SU-DHL-6 (cell line): ENCODE data around the gene ATG10.

ENCODE experiments used
- H2AFZ ChIP-seq: fragments of 200-600 bp; sonication (generic); 2 replicates; pipeline ENCODE4 v1.6.1; 2014; ENCODE audit warnings: low read depth, mild to moderate bottlenecking, moderate library complexity, mixed read lengths, antibody characterized with exemption, low read length; ENCODE audit not compliant: severe bottlenecking
- H3F3A ChIP-seq: fragments of 200-600 bp; shearing (Covaris generic); 2 replicates; pipeline ENCODE4 v1.6.0; 2016; ENCODE audit warnings: antibody characterized with exemption, mild to moderate bottlenecking; ENCODE audit not compliant: insufficient read depth
- H3K27ac ChIP-seq: fragments of 200-600 bp; sonication (generic); 2 replicates; pipeline ENCODE4 v1.5.1; 2016; ENCODE audit warnings: low read depth, mild to moderate bottlenecking, low read length, moderate library complexity, mixed read lengths
- H3K27me3 ChIP-seq: fragments of 200-600 bp; sonication (generic), shearing (Covaris generic); 2 replicates; pipeline ENCODE4 v1.6.0; 2014; ENCODE audit warnings: mild to moderate bottlenecking, low read length
- H3K36me3 ChIP-seq: fragments of 200-600 bp; sonication (generic); 2 replicates; pipeline ENCODE4 v1.6.1; 2014; ENCODE audit warnings: mild to moderate bottlenecking, low read length, mixed read lengths
- H3K4me2 ChIP-seq: fragments of 300-600, 200-600 bp; shearing (Covaris generic), sonication (generic); 2 replicates; pipeline ENCODE4 v1.6.0; 2014; ENCODE audit warnings: low read length, low read depth, mild to moderate bottlenecking; ENCODE audit not compliant: poor library complexity, severe bottlenecking
- H3K4me3 ChIP-seq: fragments of 200-600 bp; sonication (generic); 2 replicates; pipeline ENCODE4 v1.5.1; 2014; ENCODE audit warnings: antibody characterized with exemption, low read length, mild to moderate bottlenecking, mixed read lengths; ENCODE audit not compliant: insufficient read depth, poor library complexity, severe bottlenecking
- H3K79me2 ChIP-seq: fragments of 200-600 bp; sonication (generic); 2 replicates; pipeline ENCODE4 v1.6.1; 2014; ENCODE audit warnings: mild to moderate bottlenecking, low read length, moderate library complexity; ENCODE audit not compliant: insufficient read depth
- H3K9ac ChIP-seq: fragments of 200-600 bp; sonication (generic); 2 replicates; pipeline ENCODE4 v1.7.0; 2014; ENCODE audit warnings: mild to moderate bottlenecking, low read length
- H3K9me2 ChIP-seq: fragments of 200-600 bp; sonication (generic); replicated peaks from 2 replicates; pipeline ENCODE4 v1.6.1; 2014; ENCODE audit warnings: low read length; ENCODE audit not compliant: insufficient read depth
- H3K9me3 ChIP-seq: fragments of 200-600 bp; sonication (generic); 2 replicates; pipeline ENCODE4 v1.6.1; 2014; ENCODE audit warnings: low read length, mixed read lengths; ENCODE audit not compliant: insufficient read depth
- H4K20me1 ChIP-seq: fragments of 200-600 bp; sonication (generic); 2 replicates; pipeline ENCODE4 v1.6.1; 2014; ENCODE audit warnings: low read depth, mild to moderate bottlenecking, antibody characterized with exemption, low read length, moderate library complexity, mixed read lengths
- CTCF ChIP-seq: fragments of 200-600 bp; sonication (generic); IDR thresholded peaks from one replicate; pipeline ENCODE4 v1.5.1; 2017; ENCODE audit warnings: antibody characterized with exemption, mild to moderate bottlenecking, low read length, moderate library complexity; ENCODE audit not compliant: insufficient read depth, poor library complexity, severe bottlenecking
- EZH2phosphoT487 ChIP-seq: fragments of 200-600 bp; sonication (generic), shearing (Covaris generic); conservative IDR thresholded peaks from 2 replicates; pipeline ENCODE4 v1.6.1; 2018; ENCODE audit warnings: mild to moderate bottlenecking, antibody characterized with exemption, low read length, moderate library complexity, mixed read lengths

ATG10 gene

GRCh38 chr5:82019342-82020138 is 47.7 kb downstream of the ATG10 start:
- H3K4me2 ChIP-seq: no peak overlapping the region
- no peak overlapping the region for H3K27ac ChIP-seq
- no peaks in the 10 kb centered on the region for H3K9me2 ChIP-seq

DNA sequence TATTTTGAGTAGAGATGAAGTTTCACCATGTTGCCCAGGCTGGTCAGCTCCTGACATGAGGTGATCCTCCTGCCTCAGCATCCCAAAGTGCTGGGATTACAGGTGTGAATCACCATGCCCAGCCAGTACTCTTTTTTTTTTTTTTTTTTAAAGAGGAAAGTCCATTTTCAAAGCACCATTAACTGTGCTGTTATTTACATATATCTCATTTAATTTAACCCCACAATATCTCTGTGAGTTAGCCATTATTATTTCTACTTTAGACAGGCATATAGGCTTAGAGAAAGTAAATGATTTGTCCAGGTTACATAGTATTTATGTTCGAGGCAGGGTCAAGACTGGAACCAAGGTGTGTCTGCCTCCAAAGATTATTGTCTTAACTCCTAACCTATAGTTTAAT is 50.7 kb downstream of the ATG10 start:
- TF ChIP-seq CTCF (no peak), EZH2phosphoT487 (no peak)
- H3K9ac ChIP-seq: no peak overlapping the region
- H3F3A ChIP-seq: no peaks in the 10 kb centered on the region
- H2AFZ ChIP-seq: no peak overlapping the region
- H3K27me3 ChIP-seq: no peaks in the 10 kb centered on the region
- no peak overlapping the region for H3K4me3 ChIP-seq
- H3K9me2 ChIP-seq: no peaks in the 10 kb centered on the region
- peaks cover 3% of the 10 kb centered on the region; the same call in 1 of the 2 replicates for H4K20me1 ChIP-seq
- H3K27ac ChIP-seq: no peak overlapping the region
- no peak overlapping the region for H3K4me2 ChIP-seq
- H3K36me3 ChIP-seq: no peaks in the 10 kb centered on the region
- H3K9me3 ChIP-seq: no peaks in the 10 kb centered on the region
- no peaks in the 10 kb centered on the region for H3K79me2 ChIP-seq

More at GRCh38 chr5:82019342-82020138, 47.7 kb downstream of the ATG10 start:
- Histone ChIP-seq H3K79me2 (no peaks in the 10 kb centered on the region), H3K27me3 (no peaks in the 10 kb centered on the region), H3K9ac (no peak overlapping the region), H3K4me3 (no peak overlapping the region), H3K36me3 (no peaks in the 10 kb centered on the region), H4K20me1 (peaks cover 3% of the 10 kb centered on the region; the same call in 1 of the 2 replicates), H2AFZ (no peak overlapping the region), H3F3A (no peaks in the 10 kb centered on the region), H3K9me3 (no peaks in the 10 kb centered on the region)
- no peak for TF ChIP-seq CTCF
- TF ChIP-seq EZH2phosphoT487: no peak

GRCh38 chr5:82023644-82024043 is 51.8 kb downstream of the ATG10 start:
- no peaks in the 10 kb centered on the region for H3K36me3 ChIP-seq
- peaks cover 3% of the 10 kb centered on the region; the same call in 1 of the 2 replicates for H4K20me1 ChIP-seq
- H3K4me2 ChIP-seq: no peak overlapping the region
- H3K27me3 ChIP-seq: no peaks in the 10 kb centered on the region
- H3K9me3 ChIP-seq: no peaks in the 10 kb centered on the region
- no peaks in the 10 kb centered on the region for H3F3A ChIP-seq
- H3K4me3 ChIP-seq: no peak overlapping the region
- H3K27ac ChIP-seq: no peak overlapping the region
- H3K9me2 ChIP-seq: no peaks in the 10 kb centered on the region
- no peaks in the 10 kb centered on the region for H3K79me2 ChIP-seq
- H3K9ac ChIP-seq: no peak overlapping the region
- TF ChIP-seq CTCF: no peak
- TF ChIP-seq EZH2phosphoT487: no peak
- no peak overlapping the region for H2AFZ ChIP-seq
